ENCODE measurements around the gene CEP162.

- TF ChIP-seq POLR2AphosphoS5 (IDR thresholded peaks at IDR 0.05; ENCODE audit: low read depth, low read length), result no peak
- TF ChIP-seq TAF1 (IDR thresholded peaks at IDR 0.05; ENCODE audit: low read depth, low read length), result no peak
- no peak for TF ChIP-seq POLR2A (IDR thresholded peaks at IDR 0.05; ENCODE audit: low read depth, low read length)
- peak; percentile 57 for TF ChIP-seq SPI1 (IDR thresholded peaks at IDR 0.05; ENCODE audit: low read depth, low read length)
These were observed 14.8 kb upstream of the CEP162 start for GRCh38 chr6:84242265-84242664.
